Suprapubic skin (tissue), 3 donors: Measurements from ENCODE around the gene MAST2.

Experiments
- EP300 ChIP-seq: sonication (generic); formaldehyde crosslinking; IDR thresholded peaks from one replicate; pipeline ENCODE4 v1.6.1; 2017; ENCODE audit warnings: antibody characterized with exemption
- POLR2A ChIP-seq, 2 donors: fragments of 450-650 bp; IDR thresholded peaks; one replicate each; pipeline ENCODE4 v1.6.1; 2017; ENCODE audit warnings: antibody characterized with exemption in 2 of 2, mild to moderate bottlenecking in 2 of 2, moderate library complexity in 2 of 2
- TF ChIP-seq, protein P1 (sequence below), 2 donors: fragments of 200-600 bp in 1 of 2; fragments of 450-650 bp in 1 of 2; sonication (generic) in 1 of 2; IDR thresholded peaks; one replicate each; pipeline ENCODE4 v1.5.1; 2016 to 2019; ENCODE audit warnings: antibody characterized with exemption in 2 of 2, mild to moderate bottlenecking in 1 of 2, moderate library complexity in 1 of 2

DNA sequence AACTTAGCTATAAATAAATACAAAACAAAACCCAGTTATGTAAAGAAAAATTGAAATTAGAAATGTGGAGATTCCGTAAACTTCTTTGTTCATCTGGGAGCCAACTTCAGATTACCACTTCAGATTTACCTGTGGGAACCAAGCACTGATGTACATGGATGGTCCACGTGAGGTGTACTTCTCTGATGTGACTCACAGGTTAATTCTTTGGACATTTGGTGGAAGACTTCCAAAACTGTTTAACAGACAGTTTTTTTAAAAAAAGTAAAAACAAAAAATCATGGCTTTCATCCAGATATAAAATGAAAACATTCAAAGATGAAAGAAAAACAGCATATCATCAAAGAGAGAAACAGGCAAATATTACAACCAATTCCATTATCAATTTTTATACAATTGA is 92.0 kb downstream of the MAST2 start:
- TF ChIP-seq, protein P1, sequence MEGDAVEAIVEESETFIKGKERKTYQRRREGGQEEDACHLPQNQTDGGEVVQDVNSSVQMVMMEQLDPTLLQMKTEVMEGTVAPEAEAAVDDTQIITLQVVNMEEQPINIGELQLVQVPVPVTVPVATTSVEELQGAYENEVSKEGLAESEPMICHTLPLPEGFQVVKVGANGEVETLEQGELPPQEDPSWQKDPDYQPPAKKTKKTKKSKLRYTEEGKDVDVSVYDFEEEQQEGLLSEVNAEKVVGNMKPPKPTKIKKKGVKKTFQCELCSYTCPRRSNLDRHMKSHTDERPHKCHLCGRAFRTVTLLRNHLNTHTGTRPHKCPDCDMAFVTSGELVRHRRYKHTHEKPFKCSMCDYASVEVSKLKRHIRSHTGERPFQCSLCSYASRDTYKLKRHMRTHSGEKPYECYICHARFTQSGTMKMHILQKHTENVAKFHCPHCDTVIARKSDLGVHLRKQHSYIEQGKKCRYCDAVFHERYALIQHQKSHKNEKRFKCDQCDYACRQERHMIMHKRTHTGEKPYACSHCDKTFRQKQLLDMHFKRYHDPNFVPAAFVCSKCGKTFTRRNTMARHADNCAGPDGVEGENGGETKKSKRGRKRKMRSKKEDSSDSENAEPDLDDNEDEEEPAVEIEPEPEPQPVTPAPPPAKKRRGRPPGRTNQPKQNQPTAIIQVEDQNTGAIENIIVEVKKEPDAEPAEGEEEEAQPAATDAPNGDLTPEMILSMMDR (IDR thresholded peaks at IDR 0.05): no peak
- TF ChIP-seq POLR2A (IDR thresholded peaks at IDR 0.05) (no peak), EP300 (no peak)
